Measurements from ENCODE around the gene GTPBP10. TPM values are rescaled to one million over a fixed set of nuclear protein-coding genes. Genes with fewer than 3 reads are reported as not detected.

The GTPBP10 gene
- total and polyA plus RNA-seq, 9 of the 15 experiments (the other 6 are each of a cell fraction or from before 2014, with no cell fraction given), result 34.6 to 89.8 (median 76.4) TPM

DNA sequence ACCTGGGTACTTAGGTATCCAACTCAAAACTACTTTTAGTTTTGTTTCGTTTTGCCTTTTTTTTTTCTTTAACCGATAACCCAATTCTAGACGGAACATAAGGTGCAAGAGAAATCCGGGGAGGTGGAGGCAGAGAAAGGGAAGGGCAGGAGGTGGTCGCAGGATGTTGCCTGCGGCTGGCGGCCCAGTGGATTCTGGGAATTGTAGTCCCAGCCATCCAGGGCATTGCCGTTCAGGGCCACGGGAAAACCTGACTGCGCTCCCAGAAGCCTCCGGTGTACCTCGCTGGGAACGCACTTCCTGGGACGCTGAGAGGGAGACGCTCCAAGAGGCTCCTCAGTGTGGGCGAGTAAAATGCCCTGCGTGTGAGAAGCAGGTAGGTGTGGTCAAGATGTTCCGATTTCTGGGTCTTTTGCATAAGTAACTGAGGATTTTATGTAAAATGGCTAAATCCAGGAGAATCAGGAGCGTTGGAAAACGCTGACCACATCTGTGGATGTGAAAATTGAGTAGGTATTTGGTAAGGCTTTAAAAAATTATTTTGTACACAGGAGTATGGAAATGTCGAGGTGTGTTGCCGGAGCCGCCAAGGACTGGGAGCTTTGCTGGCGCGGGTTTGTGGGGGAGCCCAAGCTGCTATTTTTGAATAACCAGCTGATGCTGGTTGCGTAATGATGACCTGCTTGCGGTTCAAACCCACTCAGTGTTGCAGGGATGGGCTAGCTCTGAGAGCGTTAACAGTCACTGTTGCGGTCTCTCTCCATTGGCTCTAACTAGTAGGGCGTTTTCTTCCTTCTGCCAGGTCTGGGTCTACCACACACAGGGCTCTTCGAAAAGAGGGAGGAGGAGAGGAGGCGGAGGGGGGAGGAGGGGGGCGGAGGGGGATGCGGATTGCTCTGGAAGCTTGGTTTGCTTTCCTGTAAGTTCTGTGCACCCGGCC lies 56.9 kb downstream of the GTPBP10 start, which contains the start of gene CLDN12 (continued):
- TF ChIP-seq, protein P1, sequence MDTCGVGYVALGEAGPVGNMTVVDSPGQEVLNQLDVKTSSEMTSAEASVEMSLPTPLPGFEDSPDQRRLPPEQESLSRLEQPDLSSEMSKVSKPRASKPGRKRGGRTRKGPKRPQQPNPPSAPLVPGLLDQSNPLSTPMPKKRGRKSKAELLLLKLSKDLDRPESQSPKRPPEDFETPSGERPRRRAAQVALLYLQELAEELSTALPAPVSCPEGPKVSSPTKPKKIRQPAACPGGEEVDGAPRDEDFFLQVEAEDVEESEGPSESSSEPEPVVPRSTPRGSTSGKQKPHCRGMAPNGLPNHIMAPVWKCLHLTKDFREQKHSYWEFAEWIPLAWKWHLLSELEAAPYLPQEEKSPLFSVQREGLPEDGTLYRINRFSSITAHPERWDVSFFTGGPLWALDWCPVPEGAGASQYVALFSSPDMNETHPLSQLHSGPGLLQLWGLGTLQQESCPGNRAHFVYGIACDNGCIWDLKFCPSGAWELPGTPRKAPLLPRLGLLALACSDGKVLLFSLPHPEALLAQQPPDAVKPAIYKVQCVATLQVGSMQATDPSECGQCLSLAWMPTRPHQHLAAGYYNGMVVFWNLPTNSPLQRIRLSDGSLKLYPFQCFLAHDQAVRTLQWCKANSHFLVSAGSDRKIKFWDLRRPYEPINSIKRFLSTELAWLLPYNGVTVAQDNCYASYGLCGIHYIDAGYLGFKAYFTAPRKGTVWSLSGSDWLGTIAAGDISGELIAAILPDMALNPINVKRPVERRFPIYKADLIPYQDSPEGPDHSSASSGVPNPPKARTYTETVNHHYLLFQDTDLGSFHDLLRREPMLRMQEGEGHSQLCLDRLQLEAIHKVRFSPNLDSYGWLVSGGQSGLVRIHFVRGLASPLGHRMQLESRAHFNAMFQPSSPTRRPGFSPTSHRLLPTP (IDR thresholded peaks at IDR 0.05; ENCODE audit: borderline replicate concordance, extremely low read depth, insufficient read length), result no peak
- TF ChIP-seq ZSCAN32 (CRISPR knock-in tag; IDR thresholded peaks at IDR 0.05) (no peak), SMAD3 (CRISPR knock-in tag; conservative IDR thresholded peaks at IDR 0.05) (no peak), CEBPG (CRISPR knock-in tag; IDR thresholded peaks at IDR 0.05) (peak; percentile 95), CEBPG (tag; conservative IDR thresholded peaks at IDR 0.05 in 1 of 2, IDR thresholded peaks at IDR 0.05 in 1 of 2) (peak; percentile 98 to 99), HNRNPH1 (optimal IDR thresholded peaks at IDR 0.05; ENCODE audit: low read depth, low read length) (no peak), ZNF780A (CRISPR knock-in tag; IDR thresholded peaks at IDR 0.05) (no peak), KDM2B (CRISPR knock-in tag; IDR thresholded peaks at IDR 0.05) (no peak), CREB1 (IDR thresholded peaks at IDR 0.05) (peak; percentile 81), CREB1 (CRISPR knock-in tag; IDR thresholded peaks at IDR 0.05) (no peak; the same call in 1 of the 2 replicates)
- TF ChIP-seq, protein P2, sequence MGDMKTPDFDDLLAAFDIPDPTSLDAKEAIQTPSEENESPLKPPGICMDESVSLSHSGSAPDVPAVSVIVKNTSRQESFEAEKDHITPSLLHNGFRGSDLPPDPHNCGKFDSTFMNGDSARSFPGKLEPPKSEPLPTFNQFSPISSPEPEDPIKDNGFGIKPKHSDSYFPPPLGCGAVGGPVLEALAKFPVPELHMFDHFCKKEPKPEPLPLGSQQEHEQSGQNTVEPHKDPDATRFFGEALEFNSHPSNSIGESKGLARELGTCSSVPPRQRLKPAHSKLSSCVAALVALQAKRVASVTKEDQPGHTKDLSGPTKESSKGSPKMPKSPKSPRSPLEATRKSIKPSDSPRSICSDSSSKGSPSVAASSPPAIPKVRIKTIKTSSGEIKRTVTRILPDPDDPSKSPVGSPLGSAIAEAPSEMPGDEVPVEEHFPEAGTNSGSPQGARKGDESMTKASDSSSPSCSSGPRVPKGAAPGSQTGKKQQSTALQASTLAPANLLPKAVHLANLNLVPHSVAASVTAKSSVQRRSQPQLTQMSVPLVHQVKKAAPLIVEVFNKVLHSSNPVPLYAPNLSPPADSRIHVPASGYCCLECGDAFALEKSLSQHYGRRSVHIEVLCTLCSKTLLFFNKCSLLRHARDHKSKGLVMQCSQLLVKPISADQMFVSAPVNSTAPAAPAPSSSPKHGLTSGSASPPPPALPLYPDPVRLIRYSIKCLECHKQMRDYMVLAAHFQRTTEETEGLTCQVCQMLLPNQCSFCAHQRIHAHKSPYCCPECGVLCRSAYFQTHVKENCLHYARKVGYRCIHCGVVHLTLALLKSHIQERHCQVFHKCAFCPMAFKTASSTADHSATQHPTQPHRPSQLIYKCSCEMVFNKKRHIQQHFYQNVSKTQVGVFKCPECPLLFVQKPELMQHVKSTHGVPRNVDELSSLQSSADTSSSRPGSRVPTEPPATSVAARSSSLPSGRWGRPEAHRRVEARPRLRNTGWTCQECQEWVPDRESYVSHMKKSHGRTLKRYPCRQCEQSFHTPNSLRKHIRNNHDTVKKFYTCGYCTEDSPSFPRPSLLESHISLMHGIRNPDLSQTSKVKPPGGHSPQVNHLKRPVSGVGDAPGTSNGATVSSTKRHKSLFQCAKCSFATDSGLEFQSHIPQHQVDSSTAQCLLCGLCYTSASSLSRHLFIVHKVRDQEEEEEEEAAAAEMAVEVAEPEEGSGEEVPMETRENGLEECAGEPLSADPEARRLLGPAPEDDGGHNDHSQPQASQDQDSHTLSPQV (IDR thresholded peaks at IDR 0.05), result no peak
- TF ChIP-seq, protein P3, sequence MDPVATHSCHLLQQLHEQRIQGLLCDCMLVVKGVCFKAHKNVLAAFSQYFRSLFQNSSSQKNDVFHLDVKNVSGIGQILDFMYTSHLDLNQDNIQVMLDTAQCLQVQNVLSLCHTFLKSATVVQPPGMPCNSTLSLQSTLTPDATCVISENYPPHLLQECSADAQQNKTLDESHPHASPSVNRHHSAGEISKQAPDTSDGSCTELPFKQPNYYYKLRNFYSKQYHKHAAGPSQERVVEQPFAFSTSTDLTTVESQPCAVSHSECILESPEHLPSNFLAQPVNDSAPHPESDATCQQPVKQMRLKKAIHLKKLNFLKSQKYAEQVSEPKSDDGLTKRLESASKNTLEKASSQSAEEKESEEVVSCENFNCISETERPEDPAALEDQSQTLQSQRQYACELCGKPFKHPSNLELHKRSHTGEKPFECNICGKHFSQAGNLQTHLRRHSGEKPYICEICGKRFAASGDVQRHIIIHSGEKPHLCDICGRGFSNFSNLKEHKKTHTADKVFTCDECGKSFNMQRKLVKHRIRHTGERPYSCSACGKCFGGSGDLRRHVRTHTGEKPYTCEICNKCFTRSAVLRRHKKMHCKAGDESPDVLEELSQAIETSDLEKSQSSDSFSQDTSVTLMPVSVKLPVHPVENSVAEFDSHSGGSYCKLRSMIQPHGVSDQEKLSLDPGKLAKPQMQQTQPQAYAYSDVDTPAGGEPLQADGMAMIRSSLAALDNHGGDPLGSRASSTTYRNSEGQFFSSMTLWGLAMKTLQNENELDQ (CRISPR knock-in tag; IDR thresholded peaks at IDR 0.05; ENCODE audit: borderline replicate concordance), result no peak
- TF ChIP-seq, protein P4, sequence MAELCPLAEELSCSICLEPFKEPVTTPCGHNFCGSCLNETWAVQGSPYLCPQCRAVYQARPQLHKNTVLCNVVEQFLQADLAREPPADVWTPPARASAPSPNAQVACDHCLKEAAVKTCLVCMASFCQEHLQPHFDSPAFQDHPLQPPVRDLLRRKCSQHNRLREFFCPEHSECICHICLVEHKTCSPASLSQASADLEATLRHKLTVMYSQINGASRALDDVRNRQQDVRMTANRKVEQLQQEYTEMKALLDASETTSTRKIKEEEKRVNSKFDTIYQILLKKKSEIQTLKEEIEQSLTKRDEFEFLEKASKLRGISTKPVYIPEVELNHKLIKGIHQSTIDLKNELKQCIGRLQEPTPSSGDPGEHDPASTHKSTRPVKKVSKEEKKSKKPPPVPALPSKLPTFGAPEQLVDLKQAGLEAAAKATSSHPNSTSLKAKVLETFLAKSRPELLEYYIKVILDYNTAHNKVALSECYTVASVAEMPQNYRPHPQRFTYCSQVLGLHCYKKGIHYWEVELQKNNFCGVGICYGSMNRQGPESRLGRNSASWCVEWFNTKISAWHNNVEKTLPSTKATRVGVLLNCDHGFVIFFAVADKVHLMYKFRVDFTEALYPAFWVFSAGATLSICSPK (IDR thresholded peaks at IDR 0.05; ENCODE audit: borderline replicate concordance), result no peak
- TF ChIP-seq, protein P5, sequence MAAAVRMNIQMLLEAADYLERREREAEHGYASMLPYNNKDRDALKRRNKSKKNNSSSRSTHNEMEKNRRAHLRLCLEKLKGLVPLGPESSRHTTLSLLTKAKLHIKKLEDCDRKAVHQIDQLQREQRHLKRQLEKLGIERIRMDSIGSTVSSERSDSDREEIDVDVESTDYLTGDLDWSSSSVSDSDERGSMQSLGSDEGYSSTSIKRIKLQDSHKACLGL (CRISPR knock-in tag; IDR thresholded peaks at IDR 0.05; ENCODE audit: borderline replicate concordance, poor library complexity, severe bottlenecking), result no peak
